T-helper 2 cell treated with Interferon-gamma antibody and Interleukin-4, amounts not matched to agents 5 μg/mL and 100 μg/mL, for 36 hours (primary cell): ENCODE measurements around the gene TFPT.
A peak's percentile ranks its signal among the peaks of the same experiment; 100 is the strongest.

Experiments
- DNase-seq: peaks from one replicate; pipeline ENCODE4 v3.0.0; 2021; ENCODE audit warnings: low spot score
- H3K27ac Mint-ChIP-seq: one replicate; pipeline ENCODE4 v1.8.0; 2021; ENCODE audit warnings: mild to moderate bottlenecking, mixed read lengths
- H3K27me3 Mint-ChIP-seq: one replicate; pipeline ENCODE4 v1.8.0; 2021; ENCODE audit warnings: low read depth, mixed read lengths
- H3K36me3 Mint-ChIP-seq: one replicate; pipeline ENCODE4 v1.8.0; 2021; ENCODE audit warnings: low read depth, mixed read lengths
- H3K4me1 Mint-ChIP-seq: one replicate; pipeline ENCODE4 v1.8.0; 2021; ENCODE audit warnings: low read depth, mixed read lengths
- H3K4me3 Mint-ChIP-seq: one replicate; pipeline ENCODE4 v1.8.0; 2022; ENCODE audit warnings: mild to moderate bottlenecking, moderate library complexity, mixed read lengths
- H3K9me3 Mint-ChIP-seq: one replicate; pipeline ENCODE4 v1.8.0; 2021; ENCODE audit warnings: mixed read lengths

The TFPT gene

GRCh38 chr19:54154603-54155345 lies 39.3 kb upstream of the TFPT start:
- H3K4me1 Mint-ChIP-seq: peaks cover 26% of the 10 kb centered on the region
- no peaks in the 10 kb centered on the region for H3K9me3 Mint-ChIP-seq
- no peak for DNase-seq
- H3K36me3 Mint-ChIP-seq: peaks cover 54% of the 10 kb centered on the region
- no peaks in the 10 kb centered on the region for H3K27me3 Mint-ChIP-seq
- peak overlapping the region; percentile 65 for H3K27ac Mint-ChIP-seq
- H3K4me3 Mint-ChIP-seq: no peak overlapping the region

DNA sequence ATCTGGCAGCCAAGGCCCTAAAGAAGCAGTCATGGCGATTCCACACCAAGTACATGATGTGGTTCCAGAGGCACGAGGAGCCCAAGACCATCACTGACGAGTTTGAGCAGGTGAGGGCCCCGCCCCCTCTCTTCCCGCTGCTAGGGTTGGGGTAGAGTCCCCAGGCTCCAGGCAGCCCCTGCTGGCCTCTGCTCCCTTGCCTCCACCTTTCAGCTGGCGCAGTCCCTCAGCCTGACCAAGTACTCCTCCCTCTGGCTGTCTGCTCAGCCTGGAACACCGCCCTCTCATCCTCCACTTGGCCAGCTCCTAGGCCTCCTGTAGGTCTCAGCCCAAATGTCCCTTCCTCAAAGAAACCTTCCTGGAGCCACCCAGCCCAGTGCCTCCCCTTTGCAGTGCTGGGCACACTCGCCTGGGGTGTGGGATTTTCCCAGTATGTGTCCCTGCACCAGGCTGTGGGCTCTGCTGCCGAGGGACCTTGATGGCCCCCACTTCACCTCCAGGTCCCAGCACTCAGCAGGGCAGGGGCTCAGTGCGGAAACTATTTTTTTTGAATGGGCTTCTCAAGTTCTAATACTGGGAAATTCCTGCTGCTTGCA lies 38.4 kb upstream of the TFPT start:
- Mint-ChIP-seq H3K27ac (peak overlapping the region; percentile 26), H3K9me3 (no peaks in the 10 kb centered on the region), H3K4me1 (peaks cover 24% of the 10 kb centered on the region), H3K27me3 (no peaks in the 10 kb centered on the region), H3K4me3 (no peak overlapping the region), H3K36me3 (peaks cover 60% of the 10 kb centered on the region)
- DNase-seq: no peak

DNA sequence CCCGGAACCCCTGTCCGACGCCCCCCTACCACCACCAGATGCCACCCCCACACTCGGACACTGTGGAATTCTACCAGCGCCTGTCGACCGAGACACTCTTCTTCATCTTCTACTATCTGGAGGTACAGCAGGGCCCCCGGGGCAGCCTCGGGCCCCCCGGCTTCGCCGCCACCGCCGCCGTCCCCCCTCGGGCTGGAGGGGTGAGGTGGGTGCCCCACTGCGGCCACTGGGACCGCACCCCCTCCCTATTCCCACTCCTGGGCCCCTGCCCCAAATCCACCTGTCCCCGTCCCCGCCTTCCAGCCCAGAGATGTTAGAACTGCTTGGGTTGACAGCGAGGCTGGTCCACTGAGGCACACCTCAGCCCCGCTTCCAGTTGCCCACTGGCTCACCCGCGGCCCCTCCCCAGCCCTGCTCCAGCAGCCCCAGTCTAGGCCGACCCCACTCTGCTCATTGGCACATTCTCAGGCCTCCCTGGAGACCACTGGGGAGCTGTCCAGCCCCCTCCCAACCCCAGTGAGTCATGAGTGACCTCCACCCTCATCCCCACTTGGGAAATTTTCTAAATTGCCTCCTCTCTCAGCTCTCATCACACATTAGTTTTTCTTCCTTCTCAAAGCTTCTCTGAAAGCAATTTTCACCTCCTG lies 37.5 kb upstream of the TFPT start:
- Mint-ChIP-seq H3K4me3 (no peak overlapping the region), H3K4me1 (peaks cover 17% of the 10 kb centered on the region), H3K36me3 (peaks cover 61% of the 10 kb centered on the region), H3K27me3 (no peaks in the 10 kb centered on the region), H3K27ac (peak overlapping the region; percentile 57), H3K9me3 (no peaks in the 10 kb centered on the region)
- DNase-seq: no peak

- H3K4me1 Mint-ChIP-seq: peaks cover 16% of the 10 kb centered on the region
- H3K36me3 Mint-ChIP-seq: peaks cover 63% of the 10 kb centered on the region
Observed at GRCh38 chr19:54152267-54152666, 36.8 kb upstream of the TFPT start.

DNA sequence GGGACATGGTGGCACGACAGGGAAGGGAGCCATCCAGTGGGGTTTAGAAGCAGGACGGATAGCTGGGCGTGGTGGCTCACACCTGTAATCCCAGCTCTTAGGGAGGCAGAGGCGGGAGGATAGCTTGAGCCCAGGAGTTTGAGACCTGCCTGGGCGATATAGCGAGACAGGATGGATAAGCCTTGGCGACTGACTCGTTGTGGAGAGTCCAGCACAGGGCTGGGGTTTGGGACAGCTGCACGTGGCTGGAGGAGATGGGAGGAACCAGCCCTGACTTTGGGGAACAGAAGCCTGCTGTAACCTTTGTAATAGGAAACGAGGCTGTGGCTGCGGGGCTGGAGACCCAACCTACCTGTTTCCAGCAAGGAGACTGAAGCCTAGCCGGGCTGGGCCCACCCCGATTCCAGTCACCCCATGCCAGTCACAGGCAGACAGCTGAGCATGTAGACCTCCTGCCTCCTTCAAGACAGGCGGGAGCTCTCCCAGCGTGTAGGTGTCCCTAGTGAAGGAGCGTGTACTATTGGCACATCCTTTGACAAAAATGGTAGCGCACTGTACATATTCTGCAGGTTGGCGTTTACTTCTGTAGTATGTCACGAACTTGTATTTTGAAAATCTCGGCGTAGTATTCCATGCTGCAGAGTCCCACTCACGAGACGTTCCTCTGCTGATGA lies 36.0 kb upstream of the TFPT start:
- Mint-ChIP-seq H3K36me3 (peaks cover 66% of the 10 kb centered on the region), H3K27me3 (no peaks in the 10 kb centered on the region), H3K4me1 (peaks cover 13% of the 10 kb centered on the region), H3K27ac (peak overlapping the region; percentile 45), H3K4me3 (no peak overlapping the region), H3K9me3 (no peaks in the 10 kb centered on the region)
- DNase-seq: no peak

More at GRCh38 chr19:54152267-54152666, 36.8 kb upstream of the TFPT start:
- DNase-seq: no peak
- no peaks in the 10 kb centered on the region for H3K27me3 Mint-ChIP-seq
- H3K27ac Mint-ChIP-seq: no peak overlapping the region
- no peaks in the 10 kb centered on the region for H3K9me3 Mint-ChIP-seq
- no peak overlapping the region for H3K4me3 Mint-ChIP-seq

- H3K36me3 Mint-ChIP-seq: peaks cover 67% of the 10 kb centered on the region
Observed at GRCh38 chr19:54149021-54149812, 33.8 kb upstream of the TFPT start.

GRCh38 chr19:54148158-54148557 lies 32.7 kb upstream of the TFPT start:
- Mint-ChIP-seq H3K4me3 (no peak overlapping the region), H3K27me3 (no peaks in the 10 kb centered on the region), H3K9me3 (no peaks in the 10 kb centered on the region), H3K27ac (no peak overlapping the region), H3K36me3 (peaks cover 67% of the 10 kb centered on the region), H3K4me1 (no peaks in the 10 kb centered on the region)
- no peak for DNase-seq

More at GRCh38 chr19:54149021-54149812, 33.8 kb upstream of the TFPT start:
- no peaks in the 10 kb centered on the region for H3K27me3 Mint-ChIP-seq
- no peak overlapping the region for H3K4me3 Mint-ChIP-seq
- no peaks in the 10 kb centered on the region for H3K9me3 Mint-ChIP-seq
- DNase-seq: no peak
- H3K4me1 Mint-ChIP-seq: peaks cover 2% of the 10 kb centered on the region
- no peak overlapping the region for H3K27ac Mint-ChIP-seq

DNA sequence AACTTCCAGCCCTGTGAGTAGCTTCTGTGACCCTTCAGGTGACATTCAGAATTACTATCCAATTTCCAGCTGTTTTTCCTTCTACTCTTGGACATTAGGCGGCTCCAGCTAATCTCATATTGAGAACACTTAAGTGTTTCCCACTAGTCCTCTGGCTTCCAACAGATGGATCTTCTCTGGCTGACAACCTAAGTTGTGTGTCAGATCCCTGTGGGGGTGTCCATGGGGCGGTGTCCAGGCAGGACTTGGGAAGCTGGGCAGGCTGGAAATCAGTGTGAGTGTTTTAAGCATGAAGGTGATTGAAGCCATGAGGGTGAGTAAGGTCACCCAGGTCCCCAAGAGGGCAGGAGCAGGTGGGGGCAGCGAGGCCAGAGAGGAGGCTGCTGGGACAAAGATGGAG lies 32.2 kb upstream of the TFPT start:
- no peak for DNase-seq
- Mint-ChIP-seq H3K27ac (no peak overlapping the region), H3K36me3 (peaks cover 70% of the 10 kb centered on the region), H3K4me1 (no peaks in the 10 kb centered on the region), H3K4me3 (no peak overlapping the region), H3K27me3 (no peaks in the 10 kb centered on the region), H3K9me3 (no peaks in the 10 kb centered on the region)

GRCh38 chr19:54145541-54146158 lies 30.2 kb upstream of the TFPT start:
- peaks cover 10% of the 10 kb centered on the region for H3K4me1 Mint-ChIP-seq
- no peak overlapping the region for H3K27ac Mint-ChIP-seq
- H3K9me3 Mint-ChIP-seq: no peaks in the 10 kb centered on the region
- H3K4me3 Mint-ChIP-seq: no peak overlapping the region
- no peak for DNase-seq
- peaks cover 70% of the 10 kb centered on the region for H3K36me3 Mint-ChIP-seq
- H3K27me3 Mint-ChIP-seq: no peaks in the 10 kb centered on the region

DNA sequence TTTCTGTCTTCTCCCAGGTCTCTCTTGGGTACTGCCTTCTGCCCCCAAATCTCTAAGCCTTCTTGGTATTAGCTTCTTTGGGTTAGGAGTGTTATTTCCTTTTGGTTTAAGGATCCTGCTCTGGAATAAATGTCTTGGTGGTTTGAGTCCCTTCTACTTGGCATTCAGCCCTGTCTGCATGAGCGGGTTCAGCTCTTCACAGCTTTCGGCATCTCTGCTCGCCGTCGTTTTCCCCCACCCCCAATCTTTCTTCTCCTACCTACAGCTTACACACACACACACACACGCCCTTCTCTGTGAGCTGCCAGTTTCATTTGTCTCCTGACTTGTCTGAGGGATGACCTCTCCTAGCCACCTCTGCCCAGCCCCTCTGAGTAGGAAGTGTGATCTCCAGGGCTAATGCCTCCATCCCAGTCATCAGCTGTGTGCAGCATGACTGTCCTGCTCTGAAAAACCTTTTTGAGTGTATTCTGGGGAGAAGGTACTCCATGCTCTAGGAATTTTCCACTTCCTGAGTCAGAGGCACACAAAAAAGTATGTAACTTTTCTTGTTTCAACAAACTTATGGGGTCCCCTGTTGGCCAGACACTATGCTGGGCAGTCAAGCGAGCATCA lies 26.8 kb upstream of the TFPT start:
- H3K4me3 Mint-ChIP-seq: no peak overlapping the region
- peak overlapping the region; percentile 24 for H3K27ac Mint-ChIP-seq
- peaks cover 61% of the 10 kb centered on the region for H3K36me3 Mint-ChIP-seq
- peaks cover 26% of the 10 kb centered on the region for H3K4me1 Mint-ChIP-seq
- no peak for DNase-seq
- H3K9me3 Mint-ChIP-seq: no peaks in the 10 kb centered on the region
- no peaks in the 10 kb centered on the region for H3K27me3 Mint-ChIP-seq

DNA sequence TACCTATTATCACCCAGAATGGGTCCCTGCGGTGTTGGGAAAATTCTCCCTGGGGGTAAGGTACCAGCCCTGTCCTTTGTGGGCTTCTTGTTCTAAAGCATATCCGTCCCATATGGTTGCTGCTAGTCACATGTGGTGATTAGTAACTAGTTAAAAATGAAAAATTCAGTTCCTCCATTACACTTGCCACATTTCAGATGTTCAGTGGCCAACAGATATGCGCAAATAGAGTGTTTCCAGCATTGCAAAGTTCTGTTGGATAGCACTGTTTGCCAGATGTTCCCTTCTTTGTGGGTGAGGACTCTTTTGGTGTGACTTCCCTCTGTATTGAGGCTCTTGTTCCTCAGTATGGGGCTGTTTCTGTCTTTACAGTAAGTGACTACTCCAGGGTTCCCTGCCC lies 25.9 kb upstream of the TFPT start:
- H3K36me3 Mint-ChIP-seq: peaks cover 52% of the 10 kb centered on the region
- no peaks in the 10 kb centered on the region for H3K9me3 Mint-ChIP-seq
- H3K4me3 Mint-ChIP-seq: no peak overlapping the region
- no peaks in the 10 kb centered on the region for H3K27me3 Mint-ChIP-seq
- H3K4me1 Mint-ChIP-seq: peaks cover 29% of the 10 kb centered on the region
- H3K27ac Mint-ChIP-seq: no peak overlapping the region
- DNase-seq: no peak

DNA sequence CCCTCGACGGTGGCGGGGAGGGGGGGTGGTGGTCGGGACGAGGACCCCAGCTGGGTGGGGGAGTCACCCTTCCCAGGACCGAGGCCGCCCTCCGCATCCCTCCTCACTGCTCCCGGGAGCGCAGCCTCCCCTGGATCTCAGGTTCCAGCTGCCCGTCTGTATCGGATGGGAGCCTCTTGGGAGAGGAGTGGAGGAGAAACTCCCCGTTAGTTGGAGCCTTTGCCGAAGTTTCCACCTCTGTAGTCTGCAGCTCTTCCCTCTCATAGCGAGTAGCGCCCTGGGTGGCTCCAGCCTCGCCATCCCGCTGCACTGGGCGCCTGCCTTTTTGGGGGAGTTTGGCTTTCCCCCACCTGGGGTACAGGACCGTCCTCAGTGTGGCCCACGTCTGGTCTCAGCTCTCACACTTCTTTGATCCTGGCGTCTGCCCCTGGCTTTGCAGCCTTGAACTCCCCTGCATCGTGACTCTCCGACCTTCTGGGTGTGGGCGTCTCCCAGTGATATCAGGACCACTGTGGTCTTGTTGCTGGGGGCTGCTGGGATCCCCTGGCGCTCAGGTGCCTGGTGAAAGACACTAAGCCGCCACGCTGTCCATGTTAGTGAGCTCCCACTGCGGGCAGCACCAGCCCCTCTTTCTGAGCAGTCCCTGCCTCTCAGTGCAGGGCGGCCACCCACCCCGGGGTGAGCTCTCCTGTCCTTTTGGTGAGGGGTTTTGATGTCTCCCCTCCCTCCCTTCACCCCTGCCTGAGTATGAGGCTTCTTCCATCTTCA lies 23.2 kb upstream of the TFPT start:
- peak; percentile 29 for DNase-seq
- peaks cover 40% of the 10 kb centered on the region for H3K4me1 Mint-ChIP-seq
- H3K27me3 Mint-ChIP-seq: no peaks in the 10 kb centered on the region
- H3K4me3 Mint-ChIP-seq: peak overlapping the region; percentile 91
- peak overlapping the region; percentile 92 for H3K27ac Mint-ChIP-seq
- no peaks in the 10 kb centered on the region for H3K9me3 Mint-ChIP-seq
- H3K36me3 Mint-ChIP-seq: peaks cover 32% of the 10 kb centered on the region
